ENCODE data around the gene PSMD3.
A peak's percentile ranks its signal among the peaks of the same experiment; 100 is the strongest.
"Not testable (repeated sequence)": the region's sequence is repeated elsewhere in the genome, so short reads cannot be mapped to it uniquely, and the experiment has no call there.

The PSMD3 gene

DNA sequence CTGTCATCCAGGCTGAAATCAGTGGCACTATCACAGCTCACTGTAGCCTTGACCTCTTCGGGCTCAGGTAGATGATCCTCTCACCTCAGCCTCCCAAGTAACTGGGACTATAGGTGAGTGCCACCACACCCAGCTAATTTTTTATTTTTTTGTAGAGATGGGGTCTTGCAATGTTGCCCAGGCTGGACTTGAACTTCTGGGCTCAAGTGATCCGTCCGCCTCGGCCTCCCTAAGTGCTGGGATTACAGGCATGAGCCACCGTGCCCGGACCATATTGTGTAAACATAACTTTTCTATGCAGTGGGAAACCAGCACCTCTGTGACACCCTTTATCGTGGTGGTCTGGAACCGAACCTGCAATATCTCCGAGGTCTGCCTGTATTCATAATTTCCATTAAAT is 23.5 kb downstream of the PSMD3 start:
- TF ChIP-seq, protein P1, sequence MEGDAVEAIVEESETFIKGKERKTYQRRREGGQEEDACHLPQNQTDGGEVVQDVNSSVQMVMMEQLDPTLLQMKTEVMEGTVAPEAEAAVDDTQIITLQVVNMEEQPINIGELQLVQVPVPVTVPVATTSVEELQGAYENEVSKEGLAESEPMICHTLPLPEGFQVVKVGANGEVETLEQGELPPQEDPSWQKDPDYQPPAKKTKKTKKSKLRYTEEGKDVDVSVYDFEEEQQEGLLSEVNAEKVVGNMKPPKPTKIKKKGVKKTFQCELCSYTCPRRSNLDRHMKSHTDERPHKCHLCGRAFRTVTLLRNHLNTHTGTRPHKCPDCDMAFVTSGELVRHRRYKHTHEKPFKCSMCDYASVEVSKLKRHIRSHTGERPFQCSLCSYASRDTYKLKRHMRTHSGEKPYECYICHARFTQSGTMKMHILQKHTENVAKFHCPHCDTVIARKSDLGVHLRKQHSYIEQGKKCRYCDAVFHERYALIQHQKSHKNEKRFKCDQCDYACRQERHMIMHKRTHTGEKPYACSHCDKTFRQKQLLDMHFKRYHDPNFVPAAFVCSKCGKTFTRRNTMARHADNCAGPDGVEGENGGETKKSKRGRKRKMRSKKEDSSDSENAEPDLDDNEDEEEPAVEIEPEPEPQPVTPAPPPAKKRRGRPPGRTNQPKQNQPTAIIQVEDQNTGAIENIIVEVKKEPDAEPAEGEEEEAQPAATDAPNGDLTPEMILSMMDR (IDR thresholded peaks at IDR 0.05; ENCODE audit: low read depth, low read length): no peak
- H3K4me3 ChIP-seq (replicated peaks in 1 of 2; ENCODE audit: low read depth in 2 of 2, low read length in 2 of 2): no peak overlapping the region
- DNase-seq (ENCODE audit: low read depth in 2 of 2): no peak

GRCh38 chr17:40004712-40005111 is 24.1 kb downstream of the PSMD3 start:
- TF ChIP-seq, protein P1 (IDR thresholded peaks at IDR 0.05; ENCODE audit: low read depth, low read length): no peak
- no peak overlapping the region for H3K4me3 ChIP-seq (replicated peaks in 1 of 2; ENCODE audit: low read depth in 2 of 2, low read length in 2 of 2)
- DNase-seq (ENCODE audit: low read depth in 2 of 2): no peak

GRCh38 chr17:40005520-40005919 is 24.9 kb downstream of the PSMD3 start:
- TF ChIP-seq, protein P1 (IDR thresholded peaks at IDR 0.05; ENCODE audit: low read depth, low read length): no peak
- no peak overlapping the region for H3K4me3 ChIP-seq (replicated peaks in 1 of 2; ENCODE audit: low read depth in 2 of 2, low read length in 2 of 2)
- no peak for DNase-seq (ENCODE audit: low read depth in 2 of 2)

- DNase-seq (ENCODE audit: low read depth in 2 of 2): not testable (repeated sequence)
These were observed 30.4 kb downstream of the PSMD3 start for GRCh38 chr17:40010946-40011500.

GRCh38 chr17:40012017-40012647 is 31.5 kb downstream of the PSMD3 start:
- not testable (repeated sequence) for DNase-seq (ENCODE audit: low read depth in 2 of 2); H3K4me3 ChIP-seq (replicated peaks in 1 of 2; ENCODE audit: low read depth in 2 of 2, low read length in 2 of 2)

More at GRCh38 chr17:40010946-40011500, 30.4 kb downstream of the PSMD3 start:
- H3K4me3 ChIP-seq (replicated peaks in 1 of 2; ENCODE audit: low read depth in 2 of 2, low read length in 2 of 2): not testable (repeated sequence)

DNA sequence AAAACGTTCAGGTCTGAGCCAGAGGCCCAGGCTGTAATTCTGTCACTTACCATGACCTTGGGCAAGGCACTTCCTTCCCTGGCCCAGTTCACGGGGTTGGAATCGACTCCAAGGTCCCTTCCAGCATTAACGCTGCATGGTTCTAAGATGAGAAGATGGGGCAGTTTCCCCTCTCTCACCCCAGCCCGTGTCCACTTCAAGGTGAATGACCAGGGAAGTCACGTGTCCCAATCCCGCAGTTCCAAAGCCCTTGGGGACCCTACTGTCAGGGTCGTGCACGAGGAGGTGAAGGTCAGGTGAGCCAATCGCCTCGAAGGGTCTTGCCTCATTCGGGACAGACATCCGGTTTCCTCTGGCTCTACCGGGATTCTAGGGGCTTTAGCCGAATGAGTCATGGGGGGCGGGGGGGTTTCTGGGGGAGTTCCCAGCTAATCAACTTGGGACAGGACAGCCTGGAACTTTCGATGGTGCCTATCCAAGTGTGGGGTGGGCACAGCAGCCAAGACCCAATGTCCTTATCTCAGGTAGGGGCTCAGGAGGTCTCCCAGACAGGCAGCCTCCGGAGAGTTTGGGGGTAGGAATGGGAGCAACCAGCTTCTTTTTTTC is 33.9 kb downstream of the PSMD3 start:
- TF ChIP-seq, protein P1 (IDR thresholded peaks at IDR 0.05; ENCODE audit: low read depth, low read length): no peak
- H3K4me3 ChIP-seq (replicated peaks in 1 of 2; ENCODE audit: low read depth in 2 of 2, low read length in 2 of 2): peak overlapping the region in 1 of 2 donors; percentile 67
- DNase-seq (ENCODE audit: low read depth in 2 of 2): peak; percentile 30 to 72

- H3K4me3 ChIP-seq (replicated peaks in 1 of 2; ENCODE audit: low read depth in 2 of 2, low read length in 2 of 2): peak within 1 kb of the TSS in 1 of 2 donors; percentile 67
- TF ChIP-seq, protein P1 (IDR thresholded peaks at IDR 0.05; ENCODE audit: low read depth, low read length): no peak
- peak; percentile 32 to 93 for DNase-seq (ENCODE audit: low read depth in 2 of 2)
These were observed 34.7 kb downstream of the PSMD3 start, which contains the start of gene CSF3 for GRCh38 chr17:40015005-40015997. CSF3 (plus strand) TSS chr17:40015440; CDS start chr17:40015475, 35 bp downstream.
